ENCODE data around the gene FGF14.

- TF ChIP-seq, protein P1, sequence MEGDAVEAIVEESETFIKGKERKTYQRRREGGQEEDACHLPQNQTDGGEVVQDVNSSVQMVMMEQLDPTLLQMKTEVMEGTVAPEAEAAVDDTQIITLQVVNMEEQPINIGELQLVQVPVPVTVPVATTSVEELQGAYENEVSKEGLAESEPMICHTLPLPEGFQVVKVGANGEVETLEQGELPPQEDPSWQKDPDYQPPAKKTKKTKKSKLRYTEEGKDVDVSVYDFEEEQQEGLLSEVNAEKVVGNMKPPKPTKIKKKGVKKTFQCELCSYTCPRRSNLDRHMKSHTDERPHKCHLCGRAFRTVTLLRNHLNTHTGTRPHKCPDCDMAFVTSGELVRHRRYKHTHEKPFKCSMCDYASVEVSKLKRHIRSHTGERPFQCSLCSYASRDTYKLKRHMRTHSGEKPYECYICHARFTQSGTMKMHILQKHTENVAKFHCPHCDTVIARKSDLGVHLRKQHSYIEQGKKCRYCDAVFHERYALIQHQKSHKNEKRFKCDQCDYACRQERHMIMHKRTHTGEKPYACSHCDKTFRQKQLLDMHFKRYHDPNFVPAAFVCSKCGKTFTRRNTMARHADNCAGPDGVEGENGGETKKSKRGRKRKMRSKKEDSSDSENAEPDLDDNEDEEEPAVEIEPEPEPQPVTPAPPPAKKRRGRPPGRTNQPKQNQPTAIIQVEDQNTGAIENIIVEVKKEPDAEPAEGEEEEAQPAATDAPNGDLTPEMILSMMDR (conservative IDR thresholded peaks at IDR 0.05; ENCODE audit: low read depth, low read length), result no peak
- no peak for TF ChIP-seq RAD21 (IDR thresholded peaks at IDR 0.05; ENCODE audit: low read length)
- no peak for TF ChIP-seq BHLHE40 (IDR thresholded peaks at IDR 0.05; ENCODE audit: low read depth, low read length)
- no peak for TF ChIP-seq RFX5 (IDR thresholded peaks at IDR 0.05; ENCODE audit: low read depth, low read length)
- no peak for TF ChIP-seq MAZ (IDR thresholded peaks at IDR 0.05; ENCODE audit: borderline replicate concordance, low read depth, low read length)
- TF ChIP-seq CEBPB (IDR thresholded peaks at IDR 0.05; ENCODE audit: low read depth, low read length), result no peak
- TF ChIP-seq POLR2A (IDR thresholded peaks at IDR 0.05; ENCODE audit: low read depth, low read length), result no peak
- TF ChIP-seq SMC3 (IDR thresholded peaks at IDR 0.05; ENCODE audit: low read depth, low read length), result no peak
- no peak for TF ChIP-seq NFE2L2 (IDR thresholded peaks at IDR 0.05; ENCODE audit: low read depth, low read length)
These were observed 626.6 kb downstream of the FGF14 start for GRCh38 chr13:101775267-101775666.

Data from IMR-90 (cell line).